Activated naive CD8-positive, alpha-beta T cell (primary cell): ENCODE data around the gene LBX1.

Experiments used
- H3K27ac Mint-ChIP-seq: one replicate; pipeline ENCODE4 v1.8.0; 2021; ENCODE audit warnings: mixed read lengths
- H3K27me3 Mint-ChIP-seq: one replicate; pipeline ENCODE4 v1.8.0; 2021; ENCODE audit warnings: mixed read lengths
- H3K36me3 Mint-ChIP-seq: one replicate; pipeline ENCODE4 v1.8.0; 2021; ENCODE audit warnings: mixed read lengths
- H3K4me1 Mint-ChIP-seq: one replicate; pipeline ENCODE4 v1.8.0; 2021; ENCODE audit warnings: low read depth, mixed read lengths
- H3K4me3 Mint-ChIP-seq: one replicate; pipeline ENCODE4 v1.8.0; 2021; ENCODE audit warnings: mild to moderate bottlenecking, mixed read lengths
- H3K9me3 Mint-ChIP-seq: one replicate; pipeline ENCODE4 v1.8.0; 2021; ENCODE audit warnings: low read depth, mixed read lengths

LBX1 gene, protein sequence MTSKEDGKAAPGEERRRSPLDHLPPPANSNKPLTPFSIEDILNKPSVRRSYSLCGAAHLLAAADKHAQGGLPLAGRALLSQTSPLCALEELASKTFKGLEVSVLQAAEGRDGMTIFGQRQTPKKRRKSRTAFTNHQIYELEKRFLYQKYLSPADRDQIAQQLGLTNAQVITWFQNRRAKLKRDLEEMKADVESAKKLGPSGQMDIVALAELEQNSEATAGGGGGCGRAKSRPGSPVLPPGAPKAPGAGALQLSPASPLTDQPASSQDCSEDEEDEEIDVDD

DNA sequence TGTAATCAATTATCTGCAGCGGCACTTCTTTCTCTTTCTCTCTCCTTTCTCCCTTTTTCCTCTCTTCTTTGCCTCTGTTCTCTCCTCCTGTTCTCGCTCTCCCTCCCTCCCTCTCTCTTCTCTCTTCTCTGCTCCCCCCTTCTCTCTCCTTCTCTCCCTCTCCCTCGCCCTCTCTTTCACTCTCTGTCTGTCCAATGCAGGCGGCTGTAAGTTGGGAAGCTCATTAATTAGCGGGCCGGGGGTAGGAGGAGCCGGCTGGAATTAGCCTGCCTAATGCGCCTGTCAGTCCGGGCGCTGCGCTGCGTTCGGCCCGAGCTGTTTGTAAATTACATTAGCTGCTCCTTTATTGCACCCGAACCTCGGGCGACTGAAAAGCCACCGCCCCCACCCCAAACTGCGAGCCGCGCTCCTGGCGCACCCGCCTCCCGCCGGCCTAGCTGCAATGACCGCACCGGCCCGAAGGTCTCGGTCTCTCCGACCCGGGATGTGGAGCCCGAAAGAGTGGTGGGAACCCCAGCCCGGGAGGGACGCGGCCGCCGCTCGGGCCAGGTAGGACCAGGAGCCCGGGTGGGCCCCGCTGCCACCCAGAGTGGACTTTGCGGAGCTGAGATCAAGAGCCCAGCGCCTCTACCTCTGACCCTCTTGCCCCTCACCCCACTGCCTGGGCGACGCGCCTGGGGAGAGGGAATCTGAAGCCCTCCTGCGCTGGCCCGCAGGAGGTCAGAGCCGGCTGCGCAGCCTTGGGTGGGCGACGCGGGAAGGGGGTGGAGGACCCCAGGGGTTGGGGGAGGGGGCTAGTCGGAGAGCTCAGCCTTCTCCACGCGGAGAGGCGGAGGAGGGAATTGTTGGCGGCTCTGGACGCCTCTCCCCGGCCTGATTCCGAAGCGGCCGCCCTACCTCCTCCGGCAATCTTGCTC lies at the start of gene LBX1:
Gene LBX1 (minus strand): TSS at position 198 of the 917 bp plus-strand sequence. CDS start 648 bp downstream, outside the sequence.
- Mint-ChIP-seq H3K27me3 (peaks cover 57% of the 10 kb centered on the region), H3K36me3 (no peaks in the 10 kb centered on the region), H3K27ac (no peak within 1 kb of the TSS), H3K4me3 (peak within 1 kb of the TSS; percentile 75), H3K9me3 (no peaks in the 10 kb centered on the region), H3K4me1 (peaks cover 35% of the 10 kb centered on the region)

DNA sequence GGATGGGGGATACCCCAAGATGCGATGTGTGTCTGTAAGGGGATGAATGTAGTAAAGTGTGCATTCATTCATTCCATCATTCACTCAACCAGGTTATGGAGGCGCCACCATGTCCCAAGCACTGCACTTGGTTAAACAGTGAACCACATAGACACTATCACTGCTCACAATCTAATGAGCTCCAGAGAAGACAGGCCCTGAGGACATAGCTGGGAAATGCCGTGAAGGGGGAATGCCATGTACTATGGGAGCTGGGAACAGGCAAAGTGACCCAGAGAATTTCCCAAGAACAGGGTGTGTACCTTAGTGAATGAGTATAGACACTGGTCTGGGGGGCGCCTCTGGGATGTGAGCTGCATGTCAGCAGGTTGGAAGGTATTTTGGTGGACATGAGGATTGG lies 44.5 kb upstream of the LBX1 start:
- H3K9me3 Mint-ChIP-seq = no peaks in the 10 kb centered on the region
- H3K4me3 Mint-ChIP-seq = no peak overlapping the region
- no peaks in the 10 kb centered on the region for H3K4me1 Mint-ChIP-seq
- peaks cover 22% of the 10 kb centered on the region for H3K27me3 Mint-ChIP-seq
- H3K27ac Mint-ChIP-seq = no peak overlapping the region
- no peaks in the 10 kb centered on the region for H3K36me3 Mint-ChIP-seq

DNA sequence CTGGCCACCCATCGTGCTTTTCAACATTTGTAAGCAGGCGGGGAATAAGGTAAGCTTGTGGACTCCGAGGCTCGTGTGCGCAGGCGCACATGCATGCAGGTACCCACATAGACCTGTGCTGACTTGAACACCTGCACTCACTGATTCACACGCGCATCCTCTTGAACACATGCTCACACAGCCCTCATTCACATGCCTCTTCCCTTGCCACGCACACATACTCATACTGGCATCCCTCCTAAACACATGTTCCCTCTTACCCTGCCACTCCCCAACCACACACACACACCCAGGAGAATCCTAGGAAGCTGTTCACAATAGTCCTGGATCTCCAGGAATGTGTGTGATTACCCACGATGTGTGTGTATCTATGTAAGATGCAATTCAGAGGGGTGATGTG lies 44.1 kb upstream of the LBX1 start:
- Mint-ChIP-seq H3K9me3 (no peaks in the 10 kb centered on the region), H3K36me3 (no peaks in the 10 kb centered on the region), H3K4me1 (no peaks in the 10 kb centered on the region), H3K27ac (no peak overlapping the region), H3K27me3 (peaks cover 22% of the 10 kb centered on the region), H3K4me3 (no peak overlapping the region)

DNA sequence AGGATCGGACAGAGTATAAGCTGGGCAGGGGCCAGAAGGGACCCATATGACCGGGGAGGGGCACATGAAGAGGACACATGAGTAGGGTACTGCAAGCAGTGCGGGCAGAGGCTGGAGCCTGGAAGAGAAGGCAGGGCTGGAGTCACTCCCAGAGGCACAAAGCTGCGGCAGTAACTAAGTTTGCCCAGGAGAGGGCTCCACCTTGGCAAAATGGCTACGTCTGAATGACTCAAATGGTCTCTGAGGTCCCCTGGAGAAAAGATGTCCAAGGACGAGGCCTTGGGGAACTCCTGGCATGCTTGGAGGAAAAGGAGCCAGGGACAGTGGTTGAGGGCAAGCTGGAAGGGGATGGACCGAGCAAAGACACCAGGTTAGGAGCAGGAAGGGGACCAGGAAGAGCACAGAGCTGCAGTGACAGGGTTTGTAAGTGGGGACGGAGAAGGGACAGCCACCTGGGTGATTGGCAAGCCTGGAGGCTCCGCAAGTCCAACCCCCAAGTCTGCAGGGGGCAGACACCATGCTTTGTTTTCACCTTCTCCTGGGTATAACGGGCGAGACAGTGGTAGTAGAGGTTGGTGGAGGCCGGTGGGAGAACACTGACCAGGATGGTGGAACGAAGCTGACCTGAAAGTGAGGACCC lies 43.1 kb upstream of the LBX1 start:
- peaks cover 22% of the 10 kb centered on the region for H3K27me3 Mint-ChIP-seq
- H3K9me3 Mint-ChIP-seq = no peaks in the 10 kb centered on the region
- H3K4me3 Mint-ChIP-seq = no peak overlapping the region
- H3K36me3 Mint-ChIP-seq = no peaks in the 10 kb centered on the region
- H3K27ac Mint-ChIP-seq = no peak overlapping the region
- H3K4me1 Mint-ChIP-seq = no peaks in the 10 kb centered on the region

DNA sequence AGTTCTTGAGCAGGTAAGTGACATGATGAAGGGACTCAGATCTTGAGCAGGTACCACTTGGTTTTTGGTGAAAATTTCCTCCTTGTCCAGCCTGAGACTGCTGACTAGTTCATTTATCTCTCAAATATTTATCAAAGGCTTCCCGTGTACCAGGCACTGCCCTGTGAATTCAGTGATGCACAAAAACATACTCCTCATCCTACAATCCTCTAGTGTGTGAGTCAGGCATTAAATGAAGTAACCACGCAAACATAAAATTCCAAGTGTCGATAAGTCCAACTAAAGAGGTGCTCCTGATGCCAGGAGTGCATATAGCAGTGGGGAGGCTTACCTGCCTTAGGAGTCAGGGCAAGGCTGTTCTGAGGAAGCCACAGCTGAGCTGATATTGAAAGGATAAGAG lies 41.5 kb upstream of the LBX1 start:
- Mint-ChIP-seq H3K27ac (no peak overlapping the region), H3K36me3 (no peaks in the 10 kb centered on the region), H3K9me3 (no peaks in the 10 kb centered on the region), H3K4me3 (no peak overlapping the region), H3K4me1 (no peaks in the 10 kb centered on the region), H3K27me3 (peaks cover 21% of the 10 kb centered on the region)

DNA sequence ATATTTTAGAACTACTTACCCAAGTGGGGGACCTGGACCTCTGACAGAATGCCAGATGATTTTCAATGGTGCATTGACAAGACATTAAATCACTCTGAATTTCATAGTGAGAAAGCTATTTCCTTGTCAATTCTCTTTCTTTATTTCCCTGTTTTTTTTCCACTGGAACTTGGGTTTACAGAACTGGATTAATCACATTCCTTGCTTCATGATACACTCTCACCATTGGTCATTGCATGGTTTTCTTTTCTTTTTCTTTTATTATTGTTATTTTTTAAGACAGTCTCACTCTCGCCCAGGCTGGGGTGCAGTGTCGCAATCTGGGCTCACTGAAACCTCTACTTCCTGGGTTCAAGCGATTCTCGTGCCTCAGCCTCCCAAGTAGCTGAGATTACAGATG lies 38.5 kb upstream of the LBX1 start:
- Mint-ChIP-seq H3K36me3 (no peaks in the 10 kb centered on the region), H3K9me3 (no peaks in the 10 kb centered on the region), H3K4me1 (no peaks in the 10 kb centered on the region), H3K27me3 (peaks cover 21% of the 10 kb centered on the region), H3K27ac (no peak overlapping the region), H3K4me3 (no peak overlapping the region)

DNA sequence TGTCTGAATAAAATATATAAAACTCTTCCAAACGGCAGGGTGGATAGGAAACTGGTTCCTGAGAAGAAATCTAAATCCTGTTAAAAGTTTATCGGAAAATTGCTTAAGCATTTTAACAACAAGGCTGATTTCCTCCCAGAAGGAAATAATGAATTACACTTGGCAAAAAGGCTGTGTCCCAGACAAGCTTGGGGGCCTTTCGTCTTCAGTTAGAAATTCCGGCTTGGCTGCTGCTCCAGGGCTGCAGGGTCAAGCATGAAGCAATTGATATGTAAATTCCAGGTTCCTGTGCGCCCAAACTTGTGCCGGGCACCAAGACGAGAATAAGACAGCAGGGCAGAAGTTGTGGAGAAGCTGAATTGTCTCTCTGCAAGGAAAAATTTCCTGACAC lies 38.0 kb upstream of the LBX1 start:
- no peaks in the 10 kb centered on the region for H3K36me3 Mint-ChIP-seq
- no peak overlapping the region for H3K27ac Mint-ChIP-seq
- H3K4me1 Mint-ChIP-seq = no peaks in the 10 kb centered on the region
- H3K27me3 Mint-ChIP-seq = peaks cover 21% of the 10 kb centered on the region
- H3K4me3 Mint-ChIP-seq = no peak overlapping the region
- no peaks in the 10 kb centered on the region for H3K9me3 Mint-ChIP-seq

DNA sequence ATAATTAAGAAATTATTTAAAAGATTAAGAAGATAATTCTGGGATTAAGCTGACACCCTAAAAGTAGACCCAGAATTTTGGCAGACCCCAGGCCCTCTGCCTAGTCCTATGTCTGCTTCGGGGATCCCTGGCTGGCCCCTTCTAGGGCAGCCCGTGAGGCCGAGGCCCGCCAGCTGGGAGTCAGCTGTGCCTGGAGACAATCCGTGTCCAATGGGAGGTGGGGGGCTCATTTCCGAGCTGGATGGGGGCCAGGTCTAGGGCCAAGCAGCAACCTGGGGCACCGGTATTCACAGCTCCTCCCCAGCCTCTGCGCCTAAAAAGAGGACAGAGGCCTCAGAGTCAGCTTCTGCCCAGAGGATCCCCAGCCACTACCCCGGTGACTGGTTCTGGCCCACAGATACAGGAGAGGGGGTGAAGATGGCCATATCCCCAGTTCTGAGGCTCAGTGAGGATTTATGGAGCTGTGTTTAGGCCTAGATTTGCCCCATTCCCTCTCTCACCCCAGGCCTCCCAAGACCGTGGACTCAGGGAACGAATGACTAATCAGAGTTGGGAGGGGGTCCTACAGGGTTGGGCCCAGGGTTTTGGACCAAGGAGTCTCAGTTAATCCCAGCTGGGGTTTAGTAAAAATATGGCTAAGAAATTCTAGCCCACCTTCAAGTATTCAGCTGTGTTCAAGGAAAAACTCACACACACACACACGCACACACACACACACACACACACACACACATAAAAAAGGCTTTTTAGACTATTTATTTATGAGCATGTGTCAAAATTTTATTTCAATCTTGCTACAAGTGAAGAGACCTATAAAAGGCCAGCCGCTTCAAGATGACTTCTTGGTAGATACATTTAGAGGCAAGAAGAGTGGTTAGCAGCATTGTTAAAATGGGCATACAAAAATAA lies 37.4 kb upstream of the LBX1 start:
- H3K4me3 Mint-ChIP-seq = no peak overlapping the region
- no peak overlapping the region for H3K27ac Mint-ChIP-seq
- no peaks in the 10 kb centered on the region for H3K4me1 Mint-ChIP-seq
- peaks cover 17% of the 10 kb centered on the region for H3K27me3 Mint-ChIP-seq
- H3K9me3 Mint-ChIP-seq = no peaks in the 10 kb centered on the region
- no peaks in the 10 kb centered on the region for H3K36me3 Mint-ChIP-seq

DNA sequence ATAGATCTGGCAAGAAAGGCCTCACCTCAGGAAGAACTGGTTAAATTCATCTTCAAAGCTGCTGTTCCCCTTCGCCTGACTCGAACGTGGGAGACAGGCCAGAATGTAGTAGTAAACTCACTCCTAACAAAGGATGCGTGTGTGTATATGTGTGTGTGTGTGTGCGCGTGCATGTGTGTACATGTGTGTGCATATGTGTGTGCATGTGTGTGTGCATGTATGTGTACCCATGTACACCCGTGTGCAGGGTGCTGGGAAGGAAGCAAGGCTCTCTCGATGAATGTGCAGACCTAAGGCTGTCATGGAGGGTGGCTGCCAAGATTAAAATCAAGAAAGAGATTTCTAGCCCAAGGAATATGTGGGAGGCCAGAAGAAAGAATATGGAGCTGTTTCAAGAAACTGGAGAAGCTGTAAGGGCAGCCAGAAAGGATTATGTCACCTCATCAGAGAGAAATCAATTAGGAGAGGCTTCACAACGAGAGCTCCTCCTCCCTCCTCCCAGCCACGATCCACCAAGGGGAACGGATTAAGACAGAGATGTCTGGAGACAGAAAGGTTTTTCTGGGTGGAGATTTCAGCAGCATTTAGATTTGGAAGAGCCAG lies 34.0 kb upstream of the LBX1 start:
- Mint-ChIP-seq H3K27ac (no peak overlapping the region), H3K4me1 (no peaks in the 10 kb centered on the region), H3K9me3 (no peaks in the 10 kb centered on the region), H3K27me3 (peaks cover 6% of the 10 kb centered on the region), H3K4me3 (no peak overlapping the region), H3K36me3 (no peaks in the 10 kb centered on the region)

DNA sequence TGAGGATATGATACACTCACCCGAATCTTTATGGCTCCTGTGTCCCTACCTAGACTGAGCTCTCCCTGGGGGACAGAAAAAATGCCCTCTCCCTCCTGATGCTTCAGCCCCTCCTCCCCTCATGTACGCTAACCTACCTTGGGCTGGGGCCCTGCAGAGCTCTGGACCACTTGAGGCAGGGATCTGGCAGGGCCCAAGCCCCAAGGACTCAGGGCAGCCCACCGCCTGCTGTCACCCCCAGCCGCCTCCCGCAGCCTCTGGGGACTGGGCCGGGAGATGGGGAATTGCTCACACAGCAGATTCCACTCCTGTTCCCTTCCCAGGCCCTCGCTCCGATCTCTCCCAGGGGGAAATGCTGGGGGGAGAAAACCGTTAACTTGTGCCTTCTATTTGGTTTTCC lies 32.9 kb upstream of the LBX1 start:
- H3K27me3 Mint-ChIP-seq = peaks cover 6% of the 10 kb centered on the region
- H3K36me3 Mint-ChIP-seq = no peaks in the 10 kb centered on the region
- no peak overlapping the region for H3K27ac Mint-ChIP-seq
- no peaks in the 10 kb centered on the region for H3K9me3 Mint-ChIP-seq
- H3K4me1 Mint-ChIP-seq = no peaks in the 10 kb centered on the region
- H3K4me3 Mint-ChIP-seq = no peak overlapping the region

DNA sequence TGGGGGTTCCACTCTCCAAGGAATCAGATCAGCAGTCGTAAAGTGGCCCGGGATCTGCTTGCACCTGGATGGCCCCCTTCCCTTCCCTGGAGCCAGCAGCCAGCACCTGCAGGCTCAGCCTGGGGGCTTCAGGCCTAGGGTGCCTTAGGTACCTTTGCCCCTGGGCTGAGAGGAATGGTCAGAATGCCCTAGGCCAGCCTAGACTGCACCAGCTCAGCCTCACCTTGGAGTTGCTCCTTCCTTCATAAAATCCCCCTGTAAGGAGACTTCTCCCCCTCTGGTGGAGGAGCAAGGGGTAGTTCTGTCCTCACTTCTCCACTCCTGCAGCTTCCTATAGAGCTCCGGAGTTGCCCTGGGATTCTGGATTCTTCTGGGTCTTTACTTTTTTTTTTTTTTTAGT lies 32.4 kb upstream of the LBX1 start:
- H3K4me1 Mint-ChIP-seq = no peaks in the 10 kb centered on the region
- no peaks in the 10 kb centered on the region for H3K36me3 Mint-ChIP-seq
- H3K9me3 Mint-ChIP-seq = no peaks in the 10 kb centered on the region
- H3K27ac Mint-ChIP-seq = no peak overlapping the region
- H3K4me3 Mint-ChIP-seq = no peak overlapping the region
- peaks cover 6% of the 10 kb centered on the region for H3K27me3 Mint-ChIP-seq

DNA sequence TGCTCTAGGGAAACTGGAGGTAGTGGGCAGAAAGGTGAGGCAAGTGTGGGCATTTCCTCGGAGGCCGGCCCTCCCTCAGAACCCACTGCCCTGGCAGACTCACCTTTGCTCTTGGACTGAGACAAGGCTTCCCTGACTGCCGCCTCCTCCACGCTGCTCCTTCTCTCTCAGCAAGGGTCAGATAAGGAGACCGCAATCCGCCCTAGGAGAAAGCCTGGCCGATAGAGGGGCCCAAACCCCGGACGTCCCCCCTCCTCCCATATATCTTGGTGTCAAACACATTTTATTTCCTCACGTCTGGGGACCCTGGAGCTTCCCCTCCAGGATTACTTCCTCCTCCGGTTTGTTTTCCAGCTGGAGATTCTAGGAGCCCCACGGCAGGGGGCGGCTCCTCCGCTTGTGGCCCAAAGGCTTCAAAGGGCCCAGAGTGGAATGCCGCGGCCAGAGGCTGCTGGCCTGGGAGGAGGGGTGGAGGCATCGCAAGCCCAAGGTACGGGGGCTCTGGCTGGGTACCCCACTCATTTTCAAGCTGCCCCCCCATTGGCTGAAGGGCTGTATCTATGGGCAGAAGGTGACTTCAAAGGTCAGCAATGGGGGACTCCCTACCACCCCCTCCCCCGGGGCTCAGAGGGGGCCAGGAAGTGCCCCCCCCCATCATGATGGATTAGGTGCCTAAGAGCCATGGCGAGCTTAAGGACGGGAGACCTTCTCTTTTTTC lies 31.7 kb upstream of the LBX1 start:
- Mint-ChIP-seq H3K9me3 (no peaks in the 10 kb centered on the region), H3K27me3 (peaks cover 7% of the 10 kb centered on the region), H3K27ac (no peak overlapping the region), H3K36me3 (no peaks in the 10 kb centered on the region), H3K4me1 (no peaks in the 10 kb centered on the region), H3K4me3 (no peak overlapping the region)

DNA sequence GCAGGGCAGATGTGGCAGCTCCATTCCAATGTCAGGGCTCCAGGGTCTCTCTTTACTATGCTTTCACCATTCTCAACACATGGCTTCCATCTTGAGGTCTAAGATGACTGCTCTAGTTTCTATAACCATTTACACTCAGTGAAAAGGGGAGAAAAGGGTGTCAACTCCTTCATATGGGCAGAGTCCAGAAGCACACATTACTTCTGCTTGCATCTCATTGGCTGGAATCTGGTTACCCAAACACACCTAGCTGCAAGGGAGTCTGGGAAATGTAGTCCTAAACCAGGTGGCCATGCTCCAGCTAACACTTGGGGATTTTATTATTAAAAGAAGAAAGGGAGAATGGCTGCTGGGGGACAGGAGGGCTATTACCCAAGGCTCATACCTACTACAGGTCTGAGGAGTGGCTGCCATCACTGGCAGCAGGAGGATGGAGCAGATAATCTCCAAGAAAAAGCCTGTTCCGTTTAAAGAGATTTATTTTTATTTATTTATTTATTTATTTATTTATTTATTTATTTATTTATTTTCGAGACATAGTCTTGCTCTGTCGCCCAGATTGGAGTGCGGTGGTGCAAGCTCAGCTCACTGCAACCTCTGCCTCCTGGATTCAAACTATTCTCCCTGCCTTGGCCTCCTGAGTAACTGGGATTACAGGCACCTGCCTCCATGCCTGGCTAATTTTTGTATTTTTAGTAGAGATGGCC lies 29.1 kb upstream of the LBX1 start:
- no peaks in the 10 kb centered on the region for H3K9me3 Mint-ChIP-seq
- no peak overlapping the region for H3K4me3 Mint-ChIP-seq
- H3K27ac Mint-ChIP-seq = no peak overlapping the region
- no peaks in the 10 kb centered on the region for H3K4me1 Mint-ChIP-seq
- H3K27me3 Mint-ChIP-seq = peaks cover 15% of the 10 kb centered on the region
- H3K36me3 Mint-ChIP-seq = no peaks in the 10 kb centered on the region
